Measurements from ENCODE around the gene SLC66A1.

Gene SLC66A1

GRCh38 chr1:19345391-19345790, 33.3 kb downstream of the SLC66A1 start:
- TF ChIP-seq CTCF (IDR thresholded peaks at IDR 0.05; ENCODE audit: unreplicated experiment in 3 of 3), result no peak
- no peak overlapping the region for H3K4me3 Mint-ChIP-seq
- no peaks in the 10 kb centered on the region for H3K9me3 Mint-ChIP-seq
- peaks cover 24% of the 10 kb centered on the region for H3K36me3 Mint-ChIP-seq (ENCODE audit: low read depth)
- H3K27ac Mint-ChIP-seq, result no peak overlapping the region
- H3K4me1 Mint-ChIP-seq, result peaks cover 6% of the 10 kb centered on the region
- H3K27me3 Mint-ChIP-seq (ENCODE audit: low read depth), result no peaks in the 10 kb centered on the region

- peaks cover 20% of the 10 kb centered on the region for H3K36me3 Mint-ChIP-seq (ENCODE audit: low read depth)
- H3K27ac Mint-ChIP-seq, result no peak overlapping the region
- H3K9me3 Mint-ChIP-seq, result no peaks in the 10 kb centered on the region
- H3K27me3 Mint-ChIP-seq (ENCODE audit: low read depth), result no peaks in the 10 kb centered on the region
- no peak for TF ChIP-seq CTCF (IDR thresholded peaks at IDR 0.05; ENCODE audit: unreplicated experiment in 3 of 3)
- H3K4me1 Mint-ChIP-seq, result peaks cover 5% of the 10 kb centered on the region
- no peak overlapping the region for H3K4me3 Mint-ChIP-seq
Observed at GRCh38 chr1:19346026-19346425, 33.9 kb downstream of the SLC66A1 start.

GRCh38 chr1:19347533-19348172, 35.5 kb downstream of the SLC66A1 start:
- Mint-ChIP-seq H3K4me1 (peaks cover 12% of the 10 kb centered on the region), H3K9me3 (no peaks in the 10 kb centered on the region), H3K4me3 (no peak overlapping the region), H3K27ac (no peak overlapping the region), H3K36me3 (ENCODE audit: low read depth) (peaks cover 24% of the 10 kb centered on the region), H3K27me3 (ENCODE audit: low read depth) (no peaks in the 10 kb centered on the region)
- no peak for TF ChIP-seq CTCF (IDR thresholded peaks at IDR 0.05; ENCODE audit: unreplicated experiment in 3 of 3)

GRCh38 chr1:19348441-19349198, 36.5 kb downstream of the SLC66A1 start:
- peaks cover 12% of the 10 kb centered on the region for H3K4me1 Mint-ChIP-seq
- H3K4me3 Mint-ChIP-seq, result no peak overlapping the region
- no peak overlapping the region for H3K27ac Mint-ChIP-seq
- H3K27me3 Mint-ChIP-seq (ENCODE audit: low read depth), result no peaks in the 10 kb centered on the region
- H3K9me3 Mint-ChIP-seq, result no peaks in the 10 kb centered on the region
- no peak for TF ChIP-seq CTCF (IDR thresholded peaks at IDR 0.05; ENCODE audit: unreplicated experiment in 3 of 3)
- H3K36me3 Mint-ChIP-seq (ENCODE audit: low read depth), result peaks cover 21% of the 10 kb centered on the region

- Mint-ChIP-seq H3K36me3 (ENCODE audit: low read depth) (peaks cover 27% of the 10 kb centered on the region), H3K4me3 (no peak overlapping the region), H3K27me3 (ENCODE audit: low read depth) (no peaks in the 10 kb centered on the region), H3K9me3 (no peaks in the 10 kb centered on the region), H3K27ac (no peak overlapping the region), H3K4me1 (peaks cover 19% of the 10 kb centered on the region)
- TF ChIP-seq CTCF (IDR thresholded peaks at IDR 0.05; ENCODE audit: unreplicated experiment in 3 of 3), result no peak
Observed at GRCh38 chr1:19349999-19350398, 37.9 kb downstream of the SLC66A1 start.

- H3K4me3 Mint-ChIP-seq, result no peak overlapping the region
- no peak for TF ChIP-seq CTCF (IDR thresholded peaks at IDR 0.05; ENCODE audit: unreplicated experiment in 3 of 3)
- peaks cover 19% of the 10 kb centered on the region for H3K4me1 Mint-ChIP-seq
- H3K27ac Mint-ChIP-seq, result no peak overlapping the region
- H3K27me3 Mint-ChIP-seq (ENCODE audit: low read depth), result no peaks in the 10 kb centered on the region
- H3K9me3 Mint-ChIP-seq, result no peaks in the 10 kb centered on the region
- H3K36me3 Mint-ChIP-seq (ENCODE audit: low read depth), result peaks cover 32% of the 10 kb centered on the region
Observed at GRCh38 chr1:19350566-19350965, 38.4 kb downstream of the SLC66A1 start.
